Peyer's patch (tissue), 4 donors: ENCODE measurements around the gene ACTR3C.

ENCODE experiments used
- POLR2A ChIP-seq, 2 donors: fragments of 450-650 bp; IDR thresholded peaks; one replicate each; pipeline ENCODE4 v1.5.1; 2017; ENCODE audit warnings: antibody characterized with exemption in 2 of 2, mild to moderate bottlenecking in 2 of 2, moderate library complexity in 2 of 2
- TF ChIP-seq, protein P1 (sequence below), 6 experiments: fragments of 450-650 bp in 4 of 6; fragments of 200-600 bp in 2 of 6; sonication (generic) in 1 of 6; IDR thresholded peaks; one replicate each; pipeline ENCODE4 v1.5.1; 2017 to 2019; ENCODE audit warnings: antibody characterized with exemption in 6 of 6, mild to moderate bottlenecking in 3 of 6, moderate library complexity in 1 of 6

DNA sequence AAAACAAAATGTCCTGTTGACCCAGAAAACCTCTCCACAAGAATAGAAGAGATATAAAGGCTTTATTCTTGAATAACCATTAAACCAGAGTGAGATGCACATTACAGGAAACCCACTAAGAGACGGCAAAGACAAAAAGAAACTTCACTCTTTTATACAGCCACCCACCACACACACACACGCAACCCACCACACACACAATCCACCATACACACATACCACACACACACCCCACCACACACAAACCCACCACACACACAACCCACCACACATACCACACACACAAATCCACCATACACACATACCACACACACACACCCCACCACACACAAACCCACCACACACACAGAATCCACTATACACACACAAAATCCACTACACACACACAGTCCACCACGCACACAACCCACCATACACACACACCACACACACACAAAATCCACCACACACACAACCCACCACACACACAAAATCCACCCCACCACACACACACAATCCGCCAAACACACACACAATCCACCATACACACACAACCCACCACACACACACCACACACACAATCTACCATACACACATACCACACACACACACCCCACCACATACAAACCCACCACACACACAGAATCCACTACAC lies 35.8 kb upstream of the ACTR3C start:
- TF ChIP-seq, protein P1, sequence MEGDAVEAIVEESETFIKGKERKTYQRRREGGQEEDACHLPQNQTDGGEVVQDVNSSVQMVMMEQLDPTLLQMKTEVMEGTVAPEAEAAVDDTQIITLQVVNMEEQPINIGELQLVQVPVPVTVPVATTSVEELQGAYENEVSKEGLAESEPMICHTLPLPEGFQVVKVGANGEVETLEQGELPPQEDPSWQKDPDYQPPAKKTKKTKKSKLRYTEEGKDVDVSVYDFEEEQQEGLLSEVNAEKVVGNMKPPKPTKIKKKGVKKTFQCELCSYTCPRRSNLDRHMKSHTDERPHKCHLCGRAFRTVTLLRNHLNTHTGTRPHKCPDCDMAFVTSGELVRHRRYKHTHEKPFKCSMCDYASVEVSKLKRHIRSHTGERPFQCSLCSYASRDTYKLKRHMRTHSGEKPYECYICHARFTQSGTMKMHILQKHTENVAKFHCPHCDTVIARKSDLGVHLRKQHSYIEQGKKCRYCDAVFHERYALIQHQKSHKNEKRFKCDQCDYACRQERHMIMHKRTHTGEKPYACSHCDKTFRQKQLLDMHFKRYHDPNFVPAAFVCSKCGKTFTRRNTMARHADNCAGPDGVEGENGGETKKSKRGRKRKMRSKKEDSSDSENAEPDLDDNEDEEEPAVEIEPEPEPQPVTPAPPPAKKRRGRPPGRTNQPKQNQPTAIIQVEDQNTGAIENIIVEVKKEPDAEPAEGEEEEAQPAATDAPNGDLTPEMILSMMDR (IDR thresholded peaks at IDR 0.05): no peak
- TF ChIP-seq POLR2A (IDR thresholded peaks at IDR 0.05): no peak
